D721Med (cell line): ENCODE measurements around the gene KANSL1.
"Not testable (repeated sequence)": the region's sequence is repeated elsewhere in the genome, so short reads cannot be mapped to it uniquely, and the experiment has no call there.

Source experiments
- DNase-seq: peaks from one replicate; pipeline ENCODE4 v3.0.0; 2011; ENCODE audit warnings: low spot score; ENCODE audit not compliant: insufficient read length
- FAIRE-seq: peaks from 2 replicates; lab custom pipeline; 2011; peaks lifted over from hg19 to GRCh38; lab: Jason Lieb, UNC
- CTCF ChIP-seq: IDR thresholded peaks from 2 replicates; pipeline ENCODE4 v1.5.1; 2012; ENCODE audit warnings: mild to moderate bottlenecking, control low read depth; ENCODE audit not compliant: insufficient read depth; ENCODE audit errors: missing control alignments

Gene KANSL1

GRCh38 chr17:46193151-46193625, at the start of gene KANSL1:
TSS of gene KANSL1 (minus strand) at chr17:46193429. CDS start at chr17:46172143, 21,286 bp downstream.
- DNase-seq (peak; percentile 73), FAIRE-seq (no peak)
- TF ChIP-seq CTCF = peak; percentile 83

GRCh38 chr17:46231359-46231758, 38.1 kb upstream of the KANSL1 start:
- FAIRE-seq, DNase-seq: not testable (repeated sequence)

GRCh38 chr17:46225274-46225794, 32.1 kb upstream of the KANSL1 start:
- DNase-seq = peak; percentile 62
- FAIRE-seq = not testable (repeated sequence)

GRCh38 chr17:46224864-46225263, 31.6 kb upstream of the KANSL1 start:
- not testable (repeated sequence) for DNase-seq, FAIRE-seq

GRCh38 chr17:46223041-46223440, 29.8 kb upstream of the KANSL1 start:
- not testable (repeated sequence) for FAIRE-seq, DNase-seq

GRCh38 chr17:46216682-46217081, 23.5 kb upstream of the KANSL1 start:
- no peak for DNase-seq
- TF ChIP-seq CTCF = no peak
- no peak for FAIRE-seq

GRCh38 chr17:46212634-46213435, 19.6 kb upstream of the KANSL1 start:
- TF ChIP-seq CTCF = peak; percentile 98
- peak; percentile 65 for DNase-seq
- no peak for FAIRE-seq

GRCh38 chr17:46208997-46209396, 15.8 kb upstream of the KANSL1 start:
- no peak for FAIRE-seq
- TF ChIP-seq CTCF = no peak
- no peak for DNase-seq

GRCh38 chr17:46205975-46206374, 12.7 kb upstream of the KANSL1 start:
- DNase-seq = no peak
- no peak for FAIRE-seq
- no peak for TF ChIP-seq CTCF
